GM12872 (cell line): ENCODE results near the gene F10.

Experiments used
- TF ChIP-seq, protein P1 (sequence below): IDR thresholded peaks from 3 replicates; pipeline ENCODE4 v1.5.1; 2011; ENCODE audit warnings: low read depth, mild to moderate bottlenecking, low read length, moderate library complexity; ENCODE audit not compliant: insufficient read depth

The F10 gene

DNA sequence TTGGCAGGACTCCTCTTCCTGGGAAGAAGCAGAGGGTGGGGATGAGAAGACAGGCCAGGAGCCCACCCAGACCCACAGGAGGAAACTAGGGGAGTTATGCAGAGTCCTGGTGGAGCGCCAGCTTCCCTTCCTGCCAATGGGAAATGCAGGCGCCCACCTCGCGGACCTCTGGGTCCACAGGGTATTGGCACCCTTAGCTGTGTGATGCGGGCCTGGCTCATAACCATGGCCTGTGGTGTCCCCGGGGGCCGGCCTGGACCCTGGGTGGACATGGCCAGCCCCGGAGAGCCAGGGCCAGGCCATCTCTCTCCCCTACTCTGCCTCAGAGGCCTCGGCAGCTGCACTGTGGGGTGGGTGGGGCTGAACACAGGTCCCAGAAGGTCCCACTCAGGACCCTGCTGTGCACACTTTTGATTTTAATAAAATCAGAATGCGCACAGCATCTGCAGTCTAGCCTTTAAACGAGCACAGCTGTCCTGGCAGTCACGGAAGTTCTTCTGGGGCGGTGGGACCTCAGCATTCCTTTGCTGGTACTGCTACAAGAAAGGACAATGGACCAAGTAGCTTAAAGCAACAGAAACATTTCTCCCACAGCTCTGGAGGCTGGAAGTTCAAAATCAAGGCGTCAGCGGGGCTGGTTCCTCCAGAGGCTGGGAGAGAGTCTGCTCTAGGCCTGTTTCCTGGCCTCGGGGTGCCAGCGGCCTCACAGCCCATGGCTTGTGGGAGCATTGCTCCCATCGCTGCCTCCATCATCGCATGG is 1.8 kb downstream of the F10 start:
- TF ChIP-seq, protein P1, sequence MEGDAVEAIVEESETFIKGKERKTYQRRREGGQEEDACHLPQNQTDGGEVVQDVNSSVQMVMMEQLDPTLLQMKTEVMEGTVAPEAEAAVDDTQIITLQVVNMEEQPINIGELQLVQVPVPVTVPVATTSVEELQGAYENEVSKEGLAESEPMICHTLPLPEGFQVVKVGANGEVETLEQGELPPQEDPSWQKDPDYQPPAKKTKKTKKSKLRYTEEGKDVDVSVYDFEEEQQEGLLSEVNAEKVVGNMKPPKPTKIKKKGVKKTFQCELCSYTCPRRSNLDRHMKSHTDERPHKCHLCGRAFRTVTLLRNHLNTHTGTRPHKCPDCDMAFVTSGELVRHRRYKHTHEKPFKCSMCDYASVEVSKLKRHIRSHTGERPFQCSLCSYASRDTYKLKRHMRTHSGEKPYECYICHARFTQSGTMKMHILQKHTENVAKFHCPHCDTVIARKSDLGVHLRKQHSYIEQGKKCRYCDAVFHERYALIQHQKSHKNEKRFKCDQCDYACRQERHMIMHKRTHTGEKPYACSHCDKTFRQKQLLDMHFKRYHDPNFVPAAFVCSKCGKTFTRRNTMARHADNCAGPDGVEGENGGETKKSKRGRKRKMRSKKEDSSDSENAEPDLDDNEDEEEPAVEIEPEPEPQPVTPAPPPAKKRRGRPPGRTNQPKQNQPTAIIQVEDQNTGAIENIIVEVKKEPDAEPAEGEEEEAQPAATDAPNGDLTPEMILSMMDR = no peak

- TF ChIP-seq, protein P1 = no peak
These were observed 3.1 kb downstream of the F10 start for GRCh38 chr13:113125506-113126264.

GRCh38 chr13:113126265-113127150 is 3.9 kb downstream of the F10 start:
- TF ChIP-seq, protein P1 = no peak

GRCh38 chr13:113129480-113129879 is 6.9 kb downstream of the F10 start:
- TF ChIP-seq, protein P1 = no peak

DNA sequence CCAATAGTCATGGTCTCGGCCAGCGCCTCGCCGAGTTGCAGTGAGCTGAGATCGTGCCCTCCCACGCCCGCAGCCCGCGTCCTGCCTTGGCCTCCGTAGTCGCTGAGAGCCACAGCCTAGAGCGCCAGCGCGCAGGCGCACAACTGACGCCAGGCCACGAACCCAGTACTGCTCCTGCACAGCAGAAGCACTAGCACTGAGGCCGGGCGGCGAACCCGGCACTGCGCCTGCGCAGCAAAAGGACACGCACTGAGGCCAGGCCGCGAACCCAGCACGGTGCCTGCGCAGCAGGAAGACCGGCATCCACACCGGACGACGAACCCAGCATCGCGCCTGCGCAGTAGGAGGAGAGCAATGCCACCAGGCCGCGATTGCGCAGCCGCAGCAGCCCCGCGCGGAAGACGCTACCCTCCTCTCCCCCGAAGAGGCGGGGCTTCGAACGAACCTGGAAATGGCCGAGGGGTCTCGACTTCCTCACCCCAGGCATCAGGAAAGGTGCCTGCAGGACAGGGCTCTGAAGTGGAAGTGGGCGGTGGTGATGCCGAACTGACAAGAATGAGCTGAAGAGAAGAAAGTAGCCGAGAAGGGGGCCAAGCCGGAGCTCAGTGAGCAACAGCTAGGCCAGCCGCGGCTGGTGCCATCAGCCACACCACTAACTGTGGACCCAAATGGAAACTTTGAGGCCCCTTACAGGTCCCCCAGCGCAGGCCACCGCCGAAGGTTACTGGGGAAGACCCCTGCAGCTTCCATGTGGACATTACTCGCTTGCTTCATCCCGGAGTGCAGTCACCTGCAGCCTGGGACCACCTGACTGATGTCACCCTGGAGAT is 7.5 kb downstream of the F10 start:
- TF ChIP-seq, protein P1 = no peak

DNA sequence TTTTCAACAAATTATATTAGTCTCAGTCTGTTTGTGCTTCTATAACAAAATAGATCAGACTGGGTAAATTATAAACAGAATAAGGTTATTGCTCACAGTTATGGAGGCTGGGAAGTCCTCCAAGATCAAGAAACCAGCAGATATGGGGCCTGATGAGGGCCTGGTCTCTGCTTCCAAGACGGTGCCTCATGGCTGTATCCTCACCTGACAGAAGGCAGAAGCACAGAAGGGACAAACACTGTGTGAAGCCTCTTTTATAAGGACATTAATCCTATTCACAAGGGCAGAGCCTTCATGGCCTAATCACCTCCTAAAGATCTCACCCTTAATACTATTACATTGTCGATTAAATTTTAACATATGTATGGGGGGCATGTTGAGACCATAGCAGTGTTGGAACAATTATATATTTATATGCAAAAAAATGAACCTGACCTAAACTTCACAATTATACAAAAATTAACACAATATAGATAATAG is 12.7 kb downstream of the F10 start:
- TF ChIP-seq, protein P1 = no peak
